Measurements from ENCODE around the gene PIK3AP1.
A peak's percentile ranks its signal among the peaks of the same experiment; 100 is the strongest.
"Not testable (repeated sequence)": the region's sequence is repeated elsewhere in the genome, so short reads cannot be mapped to it uniquely, and the experiment has no call there.

Gene PIK3AP1

DNA sequence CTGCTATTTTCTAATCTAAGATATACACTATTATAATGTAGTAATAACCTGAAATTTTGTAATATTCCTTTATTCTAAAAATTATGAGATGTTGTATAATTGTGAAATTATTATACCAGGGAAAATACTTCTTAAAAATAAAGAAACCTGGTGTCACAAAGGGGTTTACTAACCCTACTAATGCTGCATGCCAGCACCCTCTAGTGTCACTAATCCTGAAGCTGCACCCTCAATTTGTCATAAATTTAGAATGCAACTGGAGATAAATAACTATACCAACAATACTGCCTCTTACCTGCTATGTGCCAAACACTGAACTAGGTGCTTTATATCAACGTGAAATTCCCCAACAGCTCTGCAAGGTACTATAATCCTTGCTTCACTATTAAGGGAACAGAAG is 164.3 kb downstream of the PIK3AP1 start:
- H3K4me3 ChIP-seq (ENCODE audit: low read depth, low read length): no peak overlapping the region
- TF ChIP-seq, protein P1, sequence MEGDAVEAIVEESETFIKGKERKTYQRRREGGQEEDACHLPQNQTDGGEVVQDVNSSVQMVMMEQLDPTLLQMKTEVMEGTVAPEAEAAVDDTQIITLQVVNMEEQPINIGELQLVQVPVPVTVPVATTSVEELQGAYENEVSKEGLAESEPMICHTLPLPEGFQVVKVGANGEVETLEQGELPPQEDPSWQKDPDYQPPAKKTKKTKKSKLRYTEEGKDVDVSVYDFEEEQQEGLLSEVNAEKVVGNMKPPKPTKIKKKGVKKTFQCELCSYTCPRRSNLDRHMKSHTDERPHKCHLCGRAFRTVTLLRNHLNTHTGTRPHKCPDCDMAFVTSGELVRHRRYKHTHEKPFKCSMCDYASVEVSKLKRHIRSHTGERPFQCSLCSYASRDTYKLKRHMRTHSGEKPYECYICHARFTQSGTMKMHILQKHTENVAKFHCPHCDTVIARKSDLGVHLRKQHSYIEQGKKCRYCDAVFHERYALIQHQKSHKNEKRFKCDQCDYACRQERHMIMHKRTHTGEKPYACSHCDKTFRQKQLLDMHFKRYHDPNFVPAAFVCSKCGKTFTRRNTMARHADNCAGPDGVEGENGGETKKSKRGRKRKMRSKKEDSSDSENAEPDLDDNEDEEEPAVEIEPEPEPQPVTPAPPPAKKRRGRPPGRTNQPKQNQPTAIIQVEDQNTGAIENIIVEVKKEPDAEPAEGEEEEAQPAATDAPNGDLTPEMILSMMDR (IDR thresholded peaks at IDR 0.05; ENCODE audit: low read depth, low read length): peak; percentile 16; the same call in 1 of the 2 replicates

DNA sequence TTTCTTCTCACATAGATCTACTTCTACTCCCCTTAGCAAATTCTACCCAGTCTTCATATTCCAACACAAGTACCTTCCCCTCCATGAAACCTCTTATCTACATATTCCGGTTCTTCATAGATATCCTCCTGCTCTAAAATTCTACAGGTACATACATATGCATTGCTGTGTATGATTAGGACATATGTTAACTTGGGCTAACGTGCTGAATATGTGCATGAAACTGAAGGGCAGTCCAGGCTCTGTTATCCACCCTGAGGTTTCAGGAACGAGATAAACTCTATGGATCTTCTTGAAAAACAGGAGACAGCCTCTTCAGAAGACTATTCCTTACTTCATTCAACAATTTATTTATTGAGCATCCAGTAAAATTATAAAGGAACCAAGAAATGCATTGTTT is 165.0 kb downstream of the PIK3AP1 start:
- TF ChIP-seq, protein P1 (IDR thresholded peaks at IDR 0.05; ENCODE audit: low read depth, low read length): no peak
- H3K4me3 ChIP-seq (ENCODE audit: low read depth, low read length): no peak overlapping the region

DNA sequence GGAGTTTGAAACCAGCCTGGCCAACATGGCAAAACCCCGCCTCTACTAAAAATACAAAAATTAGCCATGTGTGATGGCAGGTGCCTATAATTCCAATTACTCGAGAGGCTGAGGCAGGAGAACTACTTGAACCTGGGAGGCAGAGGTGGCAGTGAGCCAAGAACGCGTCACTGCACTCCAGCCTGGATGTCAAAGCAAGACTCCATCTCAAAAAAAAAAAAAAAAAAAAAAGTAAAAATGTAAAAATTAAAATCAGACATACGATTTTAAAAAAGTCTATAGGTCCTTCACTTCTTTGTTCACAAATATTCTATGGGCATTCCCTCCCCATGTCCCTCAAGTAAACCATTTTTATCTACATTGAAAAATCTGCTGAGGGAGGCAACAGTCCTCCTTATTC is 171.7 kb downstream of the PIK3AP1 start:
- no peak overlapping the region for H3K4me3 ChIP-seq (ENCODE audit: low read depth, low read length)
- TF ChIP-seq, protein P1 (IDR thresholded peaks at IDR 0.05; ENCODE audit: low read depth, low read length): no peak

DNA sequence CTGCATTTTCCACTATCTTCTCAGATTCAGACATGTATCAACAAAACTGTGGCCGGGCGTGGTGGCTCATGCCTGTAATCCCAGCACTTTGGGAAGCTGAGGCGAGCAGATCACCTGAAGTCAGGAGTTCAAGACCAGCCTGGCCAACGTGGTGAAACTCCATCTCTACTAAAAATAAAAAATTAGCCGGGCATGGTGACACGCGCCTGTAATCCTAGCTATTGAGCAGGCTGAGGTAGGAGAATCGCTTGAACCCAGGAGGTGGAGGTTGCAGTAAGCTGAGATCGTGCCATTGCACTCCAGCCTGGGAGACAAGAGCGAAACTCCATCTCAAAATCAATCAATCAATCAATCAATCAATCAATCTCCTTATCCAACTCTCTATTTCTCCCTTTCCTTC is 174.8 kb downstream of the PIK3AP1 start:
- H3K4me3 ChIP-seq (ENCODE audit: low read depth, low read length): not testable (repeated sequence)

All from WI38 (cell line).